HG03575 (cell line): ENCODE data around the gene CRIM1.
A peak's percentile ranks its signal among the peaks of the same experiment; 100 is the strongest.

Experiments
- ATAC-seq: cut with Tn5 transposase; IDR thresholded peaks from one replicate; pipeline ENCODE4 v1.9.1; 2021; ENCODE audit not compliant: unreplicated experiment, insufficient number of reproducible peaks, low FRiP score; ENCODE audit errors: extremely low read depth

CRIM1 gene

DNA sequence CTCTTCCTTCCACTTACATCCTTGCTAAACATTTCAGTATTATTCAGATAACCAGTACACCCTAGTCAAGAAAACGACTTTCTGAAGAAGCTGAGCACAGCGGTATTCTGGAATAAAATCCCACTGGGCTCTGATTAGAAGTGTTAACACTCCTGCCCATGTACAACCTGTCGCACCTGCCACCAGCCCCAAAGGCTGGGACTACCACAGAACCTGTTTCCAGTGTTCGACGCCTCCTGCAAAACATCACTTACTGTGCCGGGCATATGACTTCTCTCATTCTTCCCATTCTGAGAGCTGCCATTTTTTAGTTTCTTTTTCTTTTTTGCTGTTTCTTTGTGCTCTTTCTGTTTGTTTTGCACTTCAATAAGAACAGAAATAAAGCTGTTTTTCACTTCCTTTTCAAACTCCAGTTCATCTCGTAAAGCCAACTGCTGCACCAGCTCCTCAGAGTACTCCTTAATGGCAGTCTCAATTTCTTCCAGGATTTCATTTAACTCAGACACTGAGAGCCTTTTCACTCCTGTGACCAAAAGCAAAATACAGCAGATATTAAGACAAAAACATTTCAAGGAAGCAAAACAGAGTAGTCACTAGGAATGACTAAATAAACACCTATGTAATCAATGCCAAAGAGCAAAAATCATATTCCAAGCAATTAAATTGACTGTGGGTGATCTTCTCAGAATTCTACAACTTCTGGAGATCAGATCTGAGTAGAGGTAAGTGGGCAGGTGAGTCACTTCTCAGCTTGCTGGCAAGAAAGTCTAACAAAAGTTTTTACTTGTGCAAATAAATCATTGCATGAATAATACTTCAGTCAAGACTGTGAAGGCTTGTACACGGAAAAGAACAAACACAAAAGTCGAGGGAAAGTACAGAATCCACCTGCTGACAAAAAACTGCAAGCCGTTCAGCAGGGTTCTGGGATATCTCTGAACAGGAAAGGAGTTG, 223.0 kb downstream of the CRIM1 start:
- no peak for ATAC-seq

DNA sequence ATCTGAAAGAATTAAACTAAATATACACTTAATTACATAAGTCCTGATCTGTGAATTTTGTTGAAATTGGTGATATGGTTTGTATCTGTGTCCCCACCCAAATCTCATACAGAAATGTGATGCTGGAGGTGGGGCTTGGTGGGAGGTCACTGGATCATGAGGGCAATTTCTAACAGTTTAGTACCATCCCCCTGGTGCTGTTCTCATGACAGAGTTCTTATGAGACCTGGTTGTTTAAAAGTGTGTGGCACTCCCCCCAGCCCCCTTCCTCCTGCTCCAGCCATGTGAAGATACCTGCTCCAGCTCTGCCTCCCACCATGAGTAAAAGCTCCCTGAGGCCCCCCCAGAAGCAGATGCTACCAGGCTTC, 223.7 kb downstream of the CRIM1 start:
- ATAC-seq: no peak

DNA sequence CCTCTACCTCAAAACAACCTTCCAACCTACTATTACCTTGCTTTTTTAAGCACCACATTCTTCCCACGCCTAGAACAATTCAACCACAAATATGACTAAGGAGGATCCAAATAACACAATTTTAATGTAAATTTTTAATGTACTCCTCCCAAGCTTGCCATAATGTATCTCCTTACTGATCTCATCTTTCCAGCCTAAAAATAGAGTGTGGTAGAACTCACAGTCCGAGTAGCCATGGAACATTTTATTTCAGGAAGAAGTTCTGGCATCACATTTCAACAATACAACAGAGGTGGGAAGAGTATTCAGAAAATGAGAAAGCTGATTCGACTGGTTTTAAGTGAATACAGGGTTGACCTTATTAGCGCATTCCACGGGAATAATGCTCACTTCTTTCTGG, 227.0 kb downstream of the CRIM1 start:
- no peak for ATAC-seq

DNA sequence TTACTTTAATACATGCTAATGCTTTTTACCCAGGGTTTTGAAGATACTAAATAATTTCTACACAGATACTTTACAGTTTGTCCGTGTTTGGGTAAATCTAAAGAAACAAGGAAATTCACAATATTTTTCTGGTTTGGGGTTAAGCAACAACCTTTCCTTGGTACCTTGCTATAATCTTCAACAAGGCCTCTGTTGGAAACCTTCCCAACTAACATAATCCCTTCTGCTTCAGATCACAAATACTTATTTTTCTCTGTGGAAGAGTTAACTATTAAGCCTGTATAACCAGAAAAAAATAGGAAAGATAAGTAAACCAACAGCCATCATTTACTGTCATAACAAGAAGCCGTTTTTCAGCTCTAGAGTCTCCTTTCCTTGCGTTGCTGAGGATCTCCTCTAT, 227.4 kb downstream of the CRIM1 start:
- no peak for ATAC-seq

DNA sequence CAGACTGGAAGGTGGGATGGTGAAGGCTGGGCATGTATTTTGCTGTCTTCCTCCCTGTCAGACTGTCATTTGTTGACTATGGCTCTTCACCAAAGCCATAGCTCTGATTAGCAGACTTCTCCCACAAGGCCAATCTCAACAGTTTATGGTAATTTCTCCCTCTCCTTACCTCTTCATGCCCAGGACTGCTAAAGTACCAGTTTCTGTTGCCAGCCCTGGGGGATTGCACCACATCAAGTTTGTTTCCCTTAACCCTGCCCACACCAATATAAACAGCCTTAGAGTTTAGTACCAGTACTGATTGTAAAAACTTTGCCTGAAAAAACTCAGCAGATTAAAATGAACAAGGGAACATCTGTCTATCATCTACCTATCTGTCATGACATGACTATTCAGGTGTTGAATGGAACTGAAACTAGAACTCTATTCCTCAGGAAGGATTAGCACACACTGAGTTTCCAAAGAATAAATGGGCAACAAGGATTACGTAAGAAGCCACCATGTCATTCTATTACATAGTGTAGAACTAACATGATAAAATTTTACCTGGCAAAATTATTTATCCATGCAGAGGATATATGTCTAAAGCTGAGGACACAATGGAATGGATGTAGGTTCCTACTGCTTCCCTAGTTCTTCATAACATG, 228.7 kb downstream of the CRIM1 start:
- ATAC-seq: no peak

DNA sequence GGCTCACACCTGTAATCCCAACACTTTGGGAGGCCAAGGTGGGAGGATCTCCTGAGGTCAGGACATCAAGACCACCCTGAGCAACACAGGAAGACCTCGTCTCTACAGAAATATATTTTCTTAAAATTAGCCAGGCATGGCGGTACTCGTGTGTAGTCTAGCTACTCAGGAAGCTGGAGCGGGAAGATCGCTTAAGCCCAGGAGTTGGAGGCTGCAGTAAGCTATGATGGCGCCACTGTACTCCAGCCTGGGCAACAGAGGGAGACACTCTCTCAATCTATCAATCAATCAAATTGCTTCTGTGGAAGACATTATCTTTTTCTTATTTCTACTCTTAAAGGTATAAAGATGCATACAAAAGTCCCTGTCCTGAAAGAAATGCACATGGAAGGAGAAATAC, 231.1 kb downstream of the CRIM1 start:
- no peak for ATAC-seq

DNA sequence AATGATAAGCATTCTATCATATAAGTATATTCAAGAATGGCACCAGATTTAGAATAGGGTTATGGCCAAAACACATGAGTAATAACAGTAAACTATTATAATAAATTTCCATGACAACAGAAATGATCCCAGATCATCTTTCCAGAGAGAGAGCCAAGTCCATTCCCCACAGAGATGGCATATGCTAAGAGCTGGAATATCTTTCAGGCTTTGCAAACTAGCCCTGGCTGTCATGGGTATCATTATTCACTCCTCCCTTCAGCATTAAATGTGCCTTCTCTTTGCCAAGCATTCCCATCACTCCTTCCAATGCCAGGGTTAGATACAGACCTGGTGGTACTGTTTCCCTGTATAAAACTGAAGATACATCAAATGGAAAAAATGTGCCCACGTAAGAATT, 231.5 kb downstream of the CRIM1 start:
- no peak for ATAC-seq

DNA sequence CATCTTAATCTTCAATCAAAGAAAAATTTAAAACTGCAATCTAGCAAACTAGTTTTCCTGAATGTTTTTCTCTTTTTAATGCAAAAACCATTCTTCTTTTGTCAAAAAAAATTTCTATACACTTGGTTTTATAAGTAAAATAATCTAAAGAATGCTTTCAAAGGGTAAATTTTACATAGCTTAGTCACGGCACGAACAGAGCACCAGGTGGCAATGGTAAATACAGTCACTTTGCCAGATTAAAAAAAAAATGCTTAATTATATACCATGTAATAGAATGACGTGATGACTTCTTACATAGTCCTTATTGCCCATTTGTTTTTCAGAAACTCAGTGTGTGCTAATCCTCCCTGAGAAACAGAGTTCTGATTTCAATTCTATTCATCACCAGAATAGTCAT, 232.0 kb downstream of the CRIM1 start:
- ATAC-seq: no peak

DNA sequence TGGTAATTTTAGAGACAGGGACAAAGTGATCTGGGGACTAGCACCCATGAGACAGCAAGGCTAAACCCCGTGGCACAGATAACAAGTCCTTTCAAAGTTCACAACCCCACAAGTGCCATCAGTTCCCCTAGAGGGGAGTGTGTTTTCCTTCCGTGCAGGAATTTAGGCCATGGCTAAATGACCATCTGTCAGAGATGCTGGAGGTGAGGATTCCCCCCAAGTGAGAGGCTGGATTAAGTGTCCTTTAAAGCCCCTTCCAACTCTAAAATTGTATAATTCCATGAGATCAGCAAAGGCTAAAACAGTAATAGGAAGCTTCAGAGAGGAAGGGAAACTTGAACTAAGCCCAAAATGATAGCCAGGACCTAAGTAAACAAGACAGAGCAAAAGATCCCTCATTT, 233.7 kb downstream of the CRIM1 start:
- no peak for ATAC-seq

DNA sequence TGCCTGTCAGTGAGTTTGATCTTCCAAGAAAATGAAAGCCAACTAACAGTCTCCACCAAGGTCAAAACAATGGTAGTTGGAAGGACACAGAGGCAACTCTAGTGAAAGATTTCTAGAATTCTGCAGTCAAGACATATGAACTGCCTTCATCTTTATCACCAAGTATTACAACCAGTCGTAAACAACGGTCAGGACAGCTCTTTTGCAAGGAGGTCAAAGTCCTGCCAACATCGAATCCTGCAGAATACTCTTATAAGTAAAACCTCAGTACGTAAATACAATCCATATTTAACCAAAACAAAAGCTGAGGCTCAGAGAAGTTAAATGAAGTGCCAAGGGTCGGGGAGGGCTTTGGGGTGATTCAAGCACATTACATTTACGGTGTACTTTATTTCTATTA, 239.3 kb downstream of the CRIM1 start:
- no peak for ATAC-seq

DNA sequence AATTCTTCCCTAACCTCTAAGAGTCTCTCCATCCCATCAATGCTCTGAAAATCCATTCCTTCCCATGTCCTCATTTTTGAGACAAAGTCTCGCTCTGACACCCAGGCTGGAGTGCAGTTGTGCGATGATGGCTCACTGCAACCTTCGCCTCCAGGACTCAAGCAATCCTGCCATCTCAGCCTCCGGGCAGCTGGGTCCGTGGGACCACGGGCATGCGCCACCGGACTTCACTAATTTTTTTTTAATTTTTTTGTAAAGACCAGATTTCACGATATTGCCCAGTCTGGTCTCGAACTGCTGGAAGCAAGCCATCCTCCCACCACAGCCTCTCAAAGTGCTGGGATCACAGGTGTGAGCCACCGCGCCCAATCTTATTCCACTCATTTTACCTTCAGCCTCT, 240.8 kb downstream of the CRIM1 start:
- ATAC-seq: no peak

DNA sequence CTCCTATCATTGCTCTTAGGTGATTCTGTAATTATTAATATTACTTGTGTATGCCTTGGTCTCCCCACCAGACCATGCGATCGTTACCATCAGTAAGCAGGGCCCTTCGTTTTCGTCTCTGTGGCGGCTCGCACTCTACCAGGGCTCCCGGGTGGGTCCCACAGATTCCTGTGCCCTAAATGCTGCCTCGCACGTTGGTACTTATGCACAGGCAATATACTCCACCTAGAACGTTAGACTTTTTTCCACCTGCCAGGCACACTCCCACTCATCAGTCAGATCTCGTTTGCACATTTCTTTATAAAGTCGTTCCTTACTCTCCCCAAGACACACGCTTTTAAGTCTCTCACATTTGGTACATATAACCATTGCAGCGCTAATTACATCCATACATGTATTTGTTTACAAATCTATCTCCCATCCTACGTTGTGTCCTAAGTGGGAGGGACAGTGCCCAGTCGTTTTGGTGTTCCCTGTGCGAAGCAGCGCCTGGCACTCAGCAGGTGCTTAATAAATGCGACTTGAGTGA, 241.5 kb downstream of the CRIM1 start:
- ATAC-seq: no peak

DNA sequence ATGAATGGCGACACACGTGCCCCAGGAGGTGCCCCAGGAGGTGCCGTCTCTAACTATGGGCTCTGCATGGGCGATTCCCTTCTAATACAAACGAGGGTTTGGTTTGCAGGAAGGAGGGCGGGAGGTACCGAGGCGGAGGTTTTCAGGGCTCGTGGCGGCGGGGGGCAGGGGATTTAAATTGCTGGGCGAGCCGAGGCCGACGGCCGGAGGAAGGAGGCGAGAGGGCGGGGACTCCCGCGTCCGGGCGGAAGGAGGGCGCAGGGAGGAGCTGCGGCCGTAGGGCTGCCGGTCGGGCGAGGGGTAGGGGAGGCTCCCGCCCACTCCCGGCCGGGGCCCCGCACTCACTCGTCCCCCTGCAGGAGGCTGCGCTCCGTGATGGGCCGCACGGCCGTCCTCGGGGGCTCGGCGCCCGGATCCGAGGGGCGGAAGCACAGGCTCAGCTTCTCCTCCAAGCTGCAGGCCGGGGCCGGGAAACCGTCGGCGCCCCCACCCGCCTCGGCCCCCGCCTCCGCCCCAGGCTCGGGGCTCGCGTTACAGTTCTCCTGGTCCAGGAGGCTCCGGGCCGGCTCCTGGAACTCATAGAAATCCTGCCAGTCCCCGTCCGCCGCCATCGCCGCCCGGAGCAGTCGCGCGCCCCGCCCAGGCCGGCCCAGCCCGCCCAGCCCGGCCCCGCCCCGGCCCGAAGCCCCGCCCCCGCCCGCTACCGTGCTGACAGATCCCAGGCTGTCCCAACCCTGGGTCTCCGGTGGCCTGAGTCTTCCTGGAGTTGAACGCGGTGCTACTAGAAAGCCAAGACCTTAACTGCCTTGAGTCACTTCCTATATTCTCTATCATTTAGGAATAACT, 242.2 kb downstream of the CRIM1 start, which contains the start of gene FEZ2:
FEZ2 (minus strand) TSS at position 637 of the 846 bp plus-strand sequence; CDS start at position 611, 26 bp downstream.
- peak; percentile 96 for ATAC-seq
